GM12864 (cell line): ENCODE data around the gene KIF12.
"Not testable (repeated sequence)": the region's sequence is repeated elsewhere in the genome, so short reads cannot be mapped to it uniquely, and the experiment has no call there.

Experiments
- DNase-seq: peaks from one replicate; pipeline ENCODE4 v3.0.0-alpha.2; 2011; ENCODE audit warnings: low read depth
- H3K4me3 ChIP-seq: 2 replicates; pipeline ENCODE4 v1.5.1; 2011; ENCODE audit warnings: mild to moderate bottlenecking, low read depth, low read length, control low read depth
- TF ChIP-seq, protein P1 (sequence below): IDR thresholded peaks from 2 replicates; pipeline ENCODE4 v1.5.1; 2011; ENCODE audit warnings: low read depth, mild to moderate bottlenecking, moderate library complexity, low read length, control low read depth, inconsistent platforms; ENCODE audit errors: missing control alignments

Gene KIF12

DNA sequence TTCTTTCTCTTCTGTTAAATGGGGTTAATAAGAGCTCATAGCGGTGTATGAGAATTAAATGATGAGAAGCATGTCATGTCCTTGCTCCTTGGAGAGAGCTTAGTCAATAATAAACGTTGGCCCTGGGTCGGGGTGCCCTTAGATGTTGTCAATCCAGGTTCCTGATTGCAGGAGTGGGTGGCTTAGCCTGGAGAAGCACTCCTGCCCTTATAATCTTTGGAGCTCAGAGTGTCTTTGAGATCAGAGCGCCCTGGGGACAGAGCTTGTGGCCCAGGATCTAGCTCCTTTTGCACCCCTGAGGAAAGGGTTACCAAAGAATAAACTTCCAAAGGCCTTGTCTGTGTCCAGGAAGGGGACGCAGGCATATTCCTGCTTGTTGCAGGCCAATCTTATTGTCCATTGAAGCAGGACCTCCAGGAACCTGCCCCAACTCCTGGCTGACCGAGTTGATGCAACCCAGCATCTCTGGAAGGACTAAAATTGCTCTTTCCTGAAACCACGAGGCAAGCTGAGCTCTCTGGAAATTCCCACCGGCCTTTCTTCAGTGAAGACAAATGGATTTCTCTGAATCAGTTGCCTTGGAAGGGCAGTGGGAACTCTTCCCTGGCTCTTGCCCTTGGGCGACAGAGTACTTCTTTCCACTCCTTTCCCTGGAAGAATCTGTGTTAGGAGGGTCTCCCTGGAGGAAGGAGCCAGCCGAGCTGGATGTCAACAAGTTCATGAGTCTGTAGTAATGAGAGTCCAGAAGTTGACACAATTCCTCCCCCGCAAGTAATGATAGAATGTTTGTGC lies 14.6 kb downstream of the KIF12 start:
- no peak overlapping the region for H3K4me3 ChIP-seq
- DNase-seq, result no peak
- TF ChIP-seq, protein P1, sequence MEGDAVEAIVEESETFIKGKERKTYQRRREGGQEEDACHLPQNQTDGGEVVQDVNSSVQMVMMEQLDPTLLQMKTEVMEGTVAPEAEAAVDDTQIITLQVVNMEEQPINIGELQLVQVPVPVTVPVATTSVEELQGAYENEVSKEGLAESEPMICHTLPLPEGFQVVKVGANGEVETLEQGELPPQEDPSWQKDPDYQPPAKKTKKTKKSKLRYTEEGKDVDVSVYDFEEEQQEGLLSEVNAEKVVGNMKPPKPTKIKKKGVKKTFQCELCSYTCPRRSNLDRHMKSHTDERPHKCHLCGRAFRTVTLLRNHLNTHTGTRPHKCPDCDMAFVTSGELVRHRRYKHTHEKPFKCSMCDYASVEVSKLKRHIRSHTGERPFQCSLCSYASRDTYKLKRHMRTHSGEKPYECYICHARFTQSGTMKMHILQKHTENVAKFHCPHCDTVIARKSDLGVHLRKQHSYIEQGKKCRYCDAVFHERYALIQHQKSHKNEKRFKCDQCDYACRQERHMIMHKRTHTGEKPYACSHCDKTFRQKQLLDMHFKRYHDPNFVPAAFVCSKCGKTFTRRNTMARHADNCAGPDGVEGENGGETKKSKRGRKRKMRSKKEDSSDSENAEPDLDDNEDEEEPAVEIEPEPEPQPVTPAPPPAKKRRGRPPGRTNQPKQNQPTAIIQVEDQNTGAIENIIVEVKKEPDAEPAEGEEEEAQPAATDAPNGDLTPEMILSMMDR, result no peak

DNA sequence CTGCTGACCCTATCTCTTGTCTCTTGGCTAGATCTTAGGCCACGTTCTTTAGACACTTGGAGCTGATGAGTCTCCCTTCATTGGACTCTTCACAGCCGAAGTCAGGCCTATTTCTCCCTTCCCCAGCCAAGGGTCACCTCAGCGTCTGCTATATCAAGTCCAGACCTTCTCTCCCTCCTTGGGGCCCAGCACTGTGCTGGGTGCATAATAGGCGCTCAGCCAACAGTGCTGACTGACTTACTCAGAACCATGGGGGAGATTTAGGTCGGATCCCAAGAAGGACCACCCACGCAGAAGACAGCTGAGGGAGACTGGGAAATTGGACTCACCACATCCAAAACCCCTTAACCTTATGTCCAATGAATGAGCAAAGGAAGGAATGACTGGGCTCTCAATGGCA lies 15.4 kb downstream of the KIF12 start:
- DNase-seq, result no peak
- TF ChIP-seq, protein P1, result no peak

DNA sequence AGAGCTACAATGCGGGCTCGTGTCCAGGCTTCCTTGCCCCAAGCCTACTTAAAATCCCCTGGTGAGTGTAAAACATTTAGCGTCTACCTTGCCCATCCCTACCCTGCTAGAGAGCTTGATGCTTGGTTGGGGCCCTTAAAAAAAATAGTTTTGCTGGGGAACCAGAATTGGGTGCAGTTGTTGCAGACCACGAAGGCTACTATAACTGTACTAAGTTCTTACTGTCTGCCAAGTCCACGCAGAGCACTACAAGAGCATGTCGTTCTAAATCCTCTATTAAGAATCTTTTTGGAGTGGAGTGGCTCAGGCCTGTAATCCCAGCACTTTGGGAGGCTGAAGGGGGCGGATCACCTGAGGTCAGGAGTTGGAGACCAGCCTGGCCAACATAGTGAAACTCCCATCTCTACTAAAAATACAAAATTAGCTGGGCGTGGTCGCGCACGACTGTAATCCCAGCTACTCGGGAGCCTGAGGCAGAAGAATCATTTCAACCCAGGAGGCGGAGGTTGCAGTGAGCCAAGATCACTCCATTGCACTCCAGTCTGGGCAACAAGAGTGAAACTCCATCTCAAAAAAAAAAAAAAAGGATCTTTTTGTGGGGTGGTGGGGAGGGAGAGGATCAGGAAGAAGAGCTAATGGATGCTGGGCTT lies 16.2 kb downstream of the KIF12 start:
- not testable (repeated sequence) for DNase-seq, H3K4me3 ChIP-seq

More for the DNA sequence above, 15.4 kb downstream of the KIF12 start:
- H3K4me3 ChIP-seq, result no peak overlapping the region

DNA sequence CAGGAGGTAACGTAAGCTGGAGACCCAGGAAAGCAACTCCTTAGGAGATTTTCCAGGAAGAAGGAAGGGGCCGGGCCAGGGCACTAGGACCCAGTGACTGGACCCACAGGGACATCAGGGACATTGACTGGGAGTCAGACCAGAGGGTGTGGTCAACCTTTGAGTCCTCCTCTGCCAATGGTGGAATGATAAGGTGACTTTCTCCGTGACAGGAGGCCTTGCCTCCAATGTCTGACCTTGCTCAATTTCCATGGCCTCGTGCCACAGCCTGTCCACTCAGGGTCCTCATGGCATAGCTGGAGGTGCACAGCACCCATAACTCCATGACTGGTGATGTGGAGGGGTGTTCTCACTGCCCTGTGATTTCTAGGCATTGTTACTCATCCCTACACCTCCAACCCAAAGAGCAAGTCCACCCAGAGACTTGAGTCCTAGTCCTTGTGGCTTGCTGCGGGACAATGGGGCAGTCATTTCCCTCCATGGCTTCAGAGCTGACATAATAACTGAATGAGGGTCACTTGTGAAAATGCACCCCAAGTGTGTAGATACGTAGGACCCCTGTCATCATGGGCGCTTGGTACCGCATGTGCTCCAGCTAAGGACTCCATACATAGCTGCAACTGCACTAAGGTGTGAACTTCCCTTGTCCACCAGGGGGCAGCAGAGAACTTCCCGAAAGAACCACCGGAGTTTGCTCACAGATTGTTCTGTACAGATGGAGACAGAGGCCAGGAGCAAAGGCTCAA lies 16.9 kb downstream of the KIF12 start:
- no peak overlapping the region for H3K4me3 ChIP-seq
- TF ChIP-seq, protein P1, result peak; percentile 89
- DNase-seq, result peak; percentile 36

DNA sequence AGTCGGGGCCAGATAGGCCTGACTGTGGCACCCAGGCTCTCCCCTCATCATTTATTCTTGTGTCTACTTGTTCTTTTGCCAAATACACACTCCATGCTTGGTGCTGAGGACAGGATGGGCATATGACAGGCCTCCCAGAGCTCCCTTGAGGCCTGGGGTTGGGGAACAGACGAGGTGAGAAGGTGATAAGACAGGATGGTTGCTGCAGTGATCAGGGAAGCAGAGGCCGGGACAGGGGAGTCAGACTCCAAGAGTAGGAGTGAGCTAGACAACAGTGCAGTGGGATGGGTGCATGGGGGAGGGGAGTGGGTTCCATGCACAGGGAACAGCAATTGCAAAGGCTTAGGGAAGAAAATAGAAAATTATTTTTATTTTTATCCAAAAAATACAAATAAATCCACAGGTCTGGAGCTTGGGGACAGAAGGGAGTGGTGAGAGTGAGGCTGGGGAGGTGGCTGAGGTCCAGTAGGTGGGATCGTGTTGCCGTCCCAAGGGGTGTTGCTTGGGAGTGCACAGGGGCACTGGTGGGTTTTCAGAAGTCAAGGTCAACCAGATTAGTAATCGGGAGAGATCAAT lies 17.6 kb downstream of the KIF12 start:
- no peak overlapping the region for H3K4me3 ChIP-seq
- DNase-seq, result no peak
- TF ChIP-seq, protein P1, result no peak

DNA sequence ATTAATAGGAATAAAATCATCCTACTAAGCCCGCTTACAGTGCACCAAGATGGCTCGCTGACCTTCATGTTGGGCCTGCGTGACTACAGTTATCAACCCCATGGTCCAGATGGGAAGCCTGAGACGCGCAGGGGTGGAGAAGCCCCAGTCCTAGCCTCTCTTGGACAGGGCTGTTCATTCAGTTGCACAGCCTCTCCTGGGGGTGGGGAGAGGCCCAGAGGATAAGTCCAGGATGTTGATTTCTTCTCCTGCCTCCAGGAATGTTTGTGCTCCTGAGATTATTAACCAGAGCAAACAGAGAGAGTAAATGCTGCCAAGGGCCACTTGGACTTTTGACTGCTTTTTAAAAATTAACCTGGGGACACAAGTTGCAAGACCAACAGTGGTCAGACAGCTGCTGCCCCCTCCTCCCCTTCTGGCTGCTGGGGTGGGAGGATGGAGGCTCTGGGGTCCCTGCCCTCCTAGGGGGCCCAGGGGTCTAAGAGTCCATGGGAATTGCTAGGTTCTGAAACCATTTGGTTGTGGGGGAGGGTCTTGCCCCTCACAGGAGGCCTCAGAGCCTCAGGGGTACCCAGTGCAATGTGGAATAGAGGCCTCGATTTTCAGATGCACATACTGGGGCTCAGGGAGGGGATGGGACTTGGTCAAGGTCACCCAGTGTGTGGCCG lies 18.2 kb downstream of the KIF12 start:
- no peak overlapping the region for H3K4me3 ChIP-seq
- DNase-seq, result no peak
- TF ChIP-seq, protein P1, result no peak
